Measurements from ENCODE around the gene CLEC10A.

DNA sequence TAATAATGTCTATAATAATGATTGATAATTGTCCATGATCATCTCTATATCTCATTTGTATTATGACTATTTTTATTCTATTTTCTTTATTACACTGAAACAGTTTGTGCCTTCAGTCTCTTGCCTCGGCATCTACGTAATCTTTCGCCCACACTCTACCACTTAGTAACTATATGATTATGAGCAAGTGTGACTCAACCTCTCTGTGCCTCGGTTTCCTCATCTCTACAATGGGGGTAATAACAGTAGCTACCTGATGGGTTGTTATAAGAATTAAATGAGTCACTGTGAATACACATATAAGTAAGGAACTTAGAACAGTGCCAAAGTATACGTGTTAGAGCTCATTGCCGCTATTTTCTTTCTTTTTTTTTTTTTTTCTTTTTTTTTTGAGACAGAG lies 32.5 kb downstream of the CLEC10A start:
- no peak for TF ChIP-seq GATA2 (IDR thresholded peaks at IDR 0.05; ENCODE audit: low read depth, low read length)
- no peak for TF ChIP-seq GATA3 (IDR thresholded peaks at IDR 0.05; ENCODE audit: low read depth, low read length)

Measured in SH-SY5Y (cell line).